ENCODE measurements around the gene KCTD1. TPM values are rescaled to one million over a fixed set of nuclear protein-coding genes. Genes with fewer than 3 reads are reported as not detected.

The KCTD1 gene
- total and polyA plus RNA-seq, 2 of the 8 experiments (the other 6 are each of a cell fraction or from before 2014, with no cell fraction given), result 7.7 to 14.0 TPM

GRCh38 chr18:26519114-26519513 lies 29.2 kb downstream of the KCTD1 start:
- H2BK120ac ChIP-seq (replicated peaks; ENCODE audit: low read depth, low read length), result no peak overlapping the region
- H4K91ac ChIP-seq (replicated peaks; ENCODE audit: insufficient read length, low read length), result no peak overlapping the region
- CTCF ChIA-PET (ENCODE audit: partially characterized antibody), result interaction anchor here (0.8 kb wide), 1 partner anchor 25 kb away, joined by 4 read pairs; no protein-coding TSS in a partner anchor
- H3K4me2 ChIP-seq (ENCODE audit: insufficient read depth in 1 of 2, low read depth in 2 of 2, low read length in 2 of 2), result no peak overlapping the region
- H3K18ac ChIP-seq (ENCODE audit: extremely low read depth, low read length), result no peak overlapping the region
- H3K14ac ChIP-seq (ENCODE audit: insufficient read length), result no peak overlapping the region
- 91% methylated on average over 4 of the region's 4 CpGs; no CpG with 5 or more reads in 1 of the 2 experiments for WGBS, 2 experiments (ENCODE audit: extremely low coverage in 1 of 2, insufficient coverage in 1 of 2, insufficient read length in 1 of 2, insufficient replicate concordance in 2 of 2, low coverage in 1 of 2, low lambda C conversion rate in 2 of 2, missing lambda C conversion rate in 1 of 2)
- FAIRE-seq (no peak), DNase-seq (ENCODE audit: low read depth in 1 of 2, low spot score in 2 of 2) (no peak)
- H4K5ac ChIP-seq (ENCODE audit: insufficient read length, low read depth, low read length), result no peak overlapping the region
- H3K4me3 ChIP-seq (ENCODE audit: extremely low read depth in 1 of 4, insufficient read depth in 2 of 4, low read depth in 3 of 4, low read length in 4 of 4), result no peak overlapping the region
- no peaks in the 10 kb centered on the region for H3K36me3 ChIP-seq (ENCODE audit: control insufficient read depth in 2 of 4, insufficient read depth in 4 of 4, low read length in 3 of 4)
- no peak overlapping the region for H2BK12ac ChIP-seq (ENCODE audit: low read depth, low read length)
- no peaks in the 10 kb centered on the region for H3K9me3 ChIP-seq (ENCODE audit: insufficient read depth in 2 of 2, low read depth in 1 of 2, low read length in 1 of 2)
- H3K4ac ChIP-seq (replicated peaks; ENCODE audit: insufficient read length, low read depth, low read length), result no peak overlapping the region
- H3K23ac ChIP-seq (ENCODE audit: insufficient read length), result no peak overlapping the region
- peaks cover 3% of the 10 kb centered on the region; the same call in 1 of the 2 replicates for H3K79me1 ChIP-seq (ENCODE audit: low read depth, low read length)
- H3K27me3 ChIP-seq (replicated peaks in 1 of 4; ENCODE audit: control insufficient read depth in 3 of 4, extremely low read depth in 1 of 4, insufficient read depth in 3 of 4, low read length in 3 of 4), result no peaks in the 10 kb centered on the region
- H2BK15ac ChIP-seq (ENCODE audit: low read length), result no peak overlapping the region
- no peak overlapping the region for H3K9ac ChIP-seq (replicated peaks in 1 of 4; ENCODE audit: extremely low read depth in 1 of 4, low read depth in 3 of 4, low read length in 3 of 4)
- no peak overlapping the region for H2AFZ ChIP-seq (ENCODE audit: low read length)
- POLR2A ChIA-PET (ENCODE audit: partially characterized antibody), result interaction anchor here (1.1 to 2.2 kb wide), 2 partner anchors 8 to 33 kb away, joined by 3 to 5 read pairs; no protein-coding TSS in a partner anchor
- H3K56ac ChIP-seq (replicated peaks; ENCODE audit: insufficient read length, low read depth, low read length), result no peak overlapping the region
- H2BK20ac ChIP-seq (ENCODE audit: low read length), result no peak overlapping the region
- H4K20me1 ChIP-seq (replicated peaks in 1 of 2; ENCODE audit: control insufficient read depth in 1 of 2, insufficient read depth in 2 of 2, low read length in 2 of 2), result no peaks in the 10 kb centered on the region
- TF ChIP-seq, protein P1, sequence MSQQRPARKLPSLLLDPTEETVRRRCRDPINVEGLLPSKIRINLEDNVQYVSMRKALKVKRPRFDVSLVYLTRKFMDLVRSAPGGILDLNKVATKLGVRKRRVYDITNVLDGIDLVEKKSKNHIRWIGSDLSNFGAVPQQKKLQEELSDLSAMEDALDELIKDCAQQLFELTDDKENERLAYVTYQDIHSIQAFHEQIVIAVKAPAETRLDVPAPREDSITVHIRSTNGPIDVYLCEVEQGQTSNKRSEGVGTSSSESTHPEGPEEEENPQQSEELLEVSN (IDR thresholded peaks at IDR 0.05), result no peak
- peaks cover 3 to 22% (median 7%) of the 10 kb centered on the region in 4 experiments; a peak in 6 of 7 replicates for H3K4me1 ChIP-seq (replicated peaks in 1 of 4; ENCODE audit: control insufficient read depth in 3 of 4, insufficient read depth in 4 of 4, low read length in 3 of 4)
- H4K8ac ChIP-seq (ENCODE audit: extremely low read depth, insufficient read depth, low read length), result no peak overlapping the region
- H2BK5ac ChIP-seq (ENCODE audit: low read depth, low read length), result no peak overlapping the region
- H2AK5ac ChIP-seq (ENCODE audit: low read depth, low read length), result no peak overlapping the region
- no peaks in the 10 kb centered on the region for H3K23me2 ChIP-seq (ENCODE audit: low read depth, low read length)
- H3K79me2 ChIP-seq (ENCODE audit: control insufficient read depth in 1 of 2, insufficient read depth in 2 of 2, low read length in 2 of 2), result no peaks in the 10 kb centered on the region
- no peak overlapping the region for H3K27ac ChIP-seq (ENCODE audit: low read depth, low read length)

All from H1 (cell line).